B cell (primary cell): ENCODE data around the gene ARHGEF4.

Experiments used
- CTCF ChIP-seq: fragments of 200-600 bp; IDR thresholded peaks from one replicate; pipeline ENCODE4 v1.8.0; 2022; ENCODE audit warnings: antibody characterized with exemption, mild to moderate bottlenecking
- EZH2 ChIP-seq: IDR thresholded peaks from 2 replicates; pipeline ENCODE4 v1.6.1; 2012; ENCODE audit warnings: borderline replicate concordance, low read depth, mild to moderate bottlenecking, moderate library complexity, low read length; ENCODE audit not compliant: insufficient read depth, poor library complexity, severe bottlenecking

GRCh38 chr2:130845505-130846085 lies 8.9 kb downstream of the ARHGEF4 start:
- TF ChIP-seq CTCF = no peak
- no peak for TF ChIP-seq EZH2
